SK-N-SH (cell line): ENCODE measurements around the gene CDK18. TPM values are rescaled to one million over a fixed set of nuclear protein-coding genes. Genes with fewer than 3 reads are reported as not detected.

ENCODE experiments used
- CTCF ChIA-PET: fragments of 300-600, 350-600 bp; formaldehyde crosslinking; extraction: SDS; loops from one replicate; lab custom pipeline; 2021; lab: Yijun Ruan, JAX
- POLR2A ChIA-PET: fragments of 350-600 bp; sonication (Branson Sonifier 250); formaldehyde crosslinking; extraction: SDS; loops from one replicate; lab custom pipeline; 2020; ENCODE audit warnings: antibody characterized with exemption, inconsistent platforms; lab: Yijun Ruan, JAX
- DNase-seq: peaks from one replicate; pipeline ENCODE4 v3.0.0; 2012
- H2AFZ ChIP-seq: fragments of 200-600 bp; sonication (generic); 2 replicates; pipeline ENCODE4 v1.8.1; 2016; ENCODE audit warnings: antibody characterized with exemption, mild to moderate bottlenecking, low read depth
- H3F3A ChIP-seq: fragments of 200-600 bp; sonication (generic); replicated peaks from 2 replicates; pipeline ENCODE3; 2016; ENCODE audit warnings: antibody characterized with exemption, mild to moderate bottlenecking; ENCODE audit not compliant: insufficient read depth
- H3K27ac ChIP-seq, 2 experiments: fragments of 200-500 bp in 1 of 2; fragments of 200-600 bp in 1 of 2; sonication (Bioruptor generic) in 1 of 2; sonication (generic), shearing (Covaris generic) in 1 of 2; 2 replicates each; pipeline versions ENCODE4 v1.5.1 to v1.6.1; 2014 to 2016; ENCODE audit warnings: low read depth in 2 of 2, inconsistent platforms in 1 of 2, low read length in 1 of 2, mild to moderate bottlenecking in 1 of 2, mixed read lengths in 1 of 2
- H3K27me3 ChIP-seq: fragments of 200-600 bp; sonication (generic), shearing (Covaris generic); 2 replicates; pipeline ENCODE4 v1.6.1; 2016; ENCODE audit warnings: mixed run types; ENCODE audit not compliant: insufficient read depth
- H3K36me3 ChIP-seq, 2 experiments: fragments of 200-500 bp in 1 of 2; fragments of 200-600 bp in 1 of 2; sonication (Bioruptor generic) in 1 of 2; sonication (generic) in 1 of 2; replicated peaks in 1 of 2; 2 replicates each; pipeline versions ENCODE3 to v1.5.1; 2014 to 2016; ENCODE audit warnings: low read length in 1 of 2, mild to moderate bottlenecking in 1 of 2; ENCODE audit not compliant: insufficient read depth in 2 of 2, control insufficient read depth in 1 of 2
- H3K4me1 ChIP-seq, 2 experiments: fragments of 200-500 bp in 1 of 2; fragments of 200-600 bp in 1 of 2; sonication (Bioruptor generic) in 1 of 2; sonication (generic), shearing (Covaris generic) in 1 of 2; 2 replicates each; pipeline versions ENCODE4 v1.5.1 to v1.6.1; 2014 to 2016; ENCODE audit warnings: low read depth in 1 of 2, low read length in 1 of 2, mixed run types in 1 of 2; ENCODE audit not compliant: insufficient read depth in 2 of 2, control insufficient read depth in 1 of 2
- H3K4me2 ChIP-seq: fragments of 200-600 bp; sonication (generic), shearing (Covaris generic); 2 replicates; pipeline ENCODE4 v1.6.1; 2017; ENCODE audit warnings: mixed run types
- H3K4me3 ChIP-seq, 2 experiments: fragments of 200-500 bp in 1 of 2; fragments of 200-600 bp in 1 of 2; sonication (Bioruptor generic) in 1 of 2; sonication (generic), shearing (Covaris generic) in 1 of 2; 2 replicates each; pipeline versions ENCODE4 v1.5.1 to v1.8.1; 2014 to 2016; ENCODE audit warnings: low read depth in 2 of 2, inconsistent platforms in 1 of 2, low read length in 1 of 2, mild to moderate bottlenecking in 1 of 2, mixed read lengths in 1 of 2, moderate library complexity in 1 of 2
- H3K79me2 ChIP-seq: fragments of 200-600 bp; sonication (generic); 2 replicates; pipeline ENCODE4 v1.8.1; 2017; ENCODE audit warnings: mild to moderate bottlenecking; ENCODE audit not compliant: insufficient read depth
- H3K9ac ChIP-seq: fragments of 200-600 bp; sonication (generic); 2 replicates; pipeline ENCODE4 v1.6.1; 2017; ENCODE audit warnings: mixed run types
- H3K9me2 ChIP-seq: fragments of 200-600 bp; sonication (generic); 2 replicates; pipeline ENCODE4 v1.6.1; 2017; ENCODE audit warnings: mixed run types
- H3K9me3 ChIP-seq: fragments of 200-600 bp; sonication (generic); 2 replicates; pipeline ENCODE4 v1.6.1; 2017; ENCODE audit warnings: mixed run types, mild to moderate bottlenecking, moderate library complexity
- H4K20me1 ChIP-seq: fragments of 200-600 bp; sonication (generic); 2 replicates; pipeline ENCODE4 v1.6.1; 2017; ENCODE audit warnings: mild to moderate bottlenecking, mixed run types; ENCODE audit not compliant: insufficient read depth
- CHD2 ChIP-seq: fragments of 150-350 bp; IDR thresholded peaks from 2 replicates; pipeline ENCODE4 v1.6.1; 2018; ENCODE audit warnings: low read length; ENCODE audit not compliant: partially characterized antibody
- EZH2phosphoT487 ChIP-seq: fragments of 200-600 bp; sonication (generic); IDR thresholded peaks from 2 replicates; pipeline ENCODE4 v1.6.1; 2017; ENCODE audit warnings: low read depth, mixed run types, mild to moderate bottlenecking, antibody characterized with exemption, moderate library complexity, borderline replicate concordance
- FOSL2 ChIP-seq: IDR thresholded peaks from 2 replicates; pipeline ENCODE4 v1.4.0; 2012; ENCODE audit warnings: low read depth, mild to moderate bottlenecking, moderate library complexity, borderline replicate concordance
- FOXJ3 ChIP-seq: sonication (generic); formaldehyde crosslinking; IDR thresholded peaks from 2 replicates; pipeline ENCODE4 v1.5.1; 2020; ENCODE audit warnings: mild to moderate bottlenecking, missing genetic modification reagents
- FOXM1 ChIP-seq: IDR thresholded peaks from 2 replicates; pipeline ENCODE4 v1.4.0; 2012; ENCODE audit warnings: low read depth, mild to moderate bottlenecking
- GABPA ChIP-seq: IDR thresholded peaks from 2 replicates; pipeline ENCODE4 v1.4.0; 2012; ENCODE audit warnings: low read depth, mild to moderate bottlenecking
- NFIC ChIP-seq: IDR thresholded peaks from 2 replicates; pipeline ENCODE4 v1.4.0; 2012; ENCODE audit warnings: borderline replicate concordance
- RXRA ChIP-seq: IDR thresholded peaks from 2 replicates; pipeline ENCODE4 v1.4.0; 2012; ENCODE audit warnings: low read depth, mild to moderate bottlenecking, borderline replicate concordance
- SMC3 ChIP-seq: IDR thresholded peaks from 2 replicates; pipeline ENCODE4 v1.6.1; 2012; ENCODE audit warnings: low read depth, low read length, improper control_type of control experiment
- TAF1 ChIP-seq: IDR thresholded peaks from 2 replicates; pipeline ENCODE4 v1.6.1; 2012; ENCODE audit warnings: low read depth, mild to moderate bottlenecking, low read length, moderate library complexity, borderline replicate concordance
- TEAD4 ChIP-seq: IDR thresholded peaks from 2 replicates; pipeline ENCODE4 v1.4.0; 2012; ENCODE audit warnings: mild to moderate bottlenecking, borderline replicate concordance; ENCODE audit not compliant: insufficient read depth
- YY1 ChIP-seq: IDR thresholded peaks from 2 replicates; pipeline ENCODE4 v1.4.0; 2012; ENCODE audit warnings: low read depth, mild to moderate bottlenecking
- WGBS: methylation state at CpG from one replicate; pipeline ENCODE4 v1.1.6; 2017; ENCODE audit warnings: low lambda C conversion rate; 5-methylcytosine and 5-hydroxymethylcytosine counted together
- polyA plus RNA-seq, 3 experiments: library from polyadenylated mRNA; depleted of rRNA; stranded (reverse); fragments of >200 nt; gene quantifications; 2 replicates each; pipeline ENCODE4 v1.2.3, GENCODE V29; 2012
- TF ChIP-seq, protein P1 (sequence below): IDR thresholded peaks from 2 replicates; pipeline ENCODE4 v1.4.0; 2012; ENCODE audit warnings: low read depth, borderline replicate concordance
- TF ChIP-seq, protein P2 (sequence below): IDR thresholded peaks from 2 replicates; pipeline ENCODE4; 2012
- TF ChIP-seq, protein P3 (sequence below): IDR thresholded peaks from 2 replicates; pipeline ENCODE4 v1.4.0; 2012; ENCODE audit warnings: low read depth, borderline replicate concordance

CDK18 gene
- polyA plus RNA-seq, 1 of the 3 experiments (the other 2 are of a cell fraction) = 2.5 TPM

DNA sequence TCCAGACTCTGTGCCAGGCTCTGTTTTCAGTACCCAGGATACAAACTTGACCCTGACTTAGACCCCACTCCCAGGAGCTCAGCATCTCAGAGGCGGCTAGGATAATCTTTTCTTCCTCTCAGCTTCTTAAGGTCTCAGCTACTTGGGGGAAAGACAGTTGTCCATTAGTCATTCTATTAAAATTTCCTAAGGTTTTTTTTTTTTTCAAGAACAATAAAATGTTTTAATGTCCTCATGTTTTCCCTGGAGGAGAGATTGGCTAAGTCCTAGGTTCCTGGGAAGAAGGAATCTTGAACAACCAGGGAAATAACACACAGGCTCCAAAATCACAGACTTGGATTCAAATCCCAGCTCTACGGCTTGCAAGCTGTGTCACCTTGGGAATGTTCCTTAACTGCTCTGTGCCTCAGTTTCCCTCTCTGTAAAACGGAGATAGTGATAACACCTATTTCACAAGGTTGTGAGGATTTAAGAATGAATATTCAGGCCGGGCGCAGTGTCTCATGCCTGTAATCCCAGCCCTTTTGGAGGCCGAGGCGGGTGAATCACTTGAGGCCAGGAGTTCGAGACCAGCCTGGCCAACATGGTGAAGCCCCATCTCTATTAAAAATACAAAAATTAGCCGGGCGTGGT, 33.0 kb downstream of the CDK18 start:
- Histone ChIP-seq H3K79me2 (no peaks in the 10 kb centered on the region), H3K4me3 (no peak overlapping the region), H3K9ac (no peak overlapping the region), H2AFZ (no peak overlapping the region), H4K20me1 (no peaks in the 10 kb centered on the region), H3K27me3 (no peaks in the 10 kb centered on the region), H3K27ac (no peak overlapping the region), H3K4me2 (no peak overlapping the region), H3K36me3 (no peaks in the 10 kb centered on the region), H3F3A (peaks cover 3% of the 10 kb centered on the region), H3K4me1 (peaks cover 0 to 12% of the 10 kb centered on the region in 2 experiments; a peak in 1 of 4 replicates), H3K9me3 (no peaks in the 10 kb centered on the region), H3K9me2 (no peaks in the 10 kb centered on the region)
- TF ChIP-seq EZH2phosphoT487 (no peak), FOXM1 (no peak), FOXJ3 (CRISPR knock-in tag) (no peak), GABPA (no peak), NFIC (no peak), YY1 (no peak), TEAD4 (no peak), CHD2 (no peak)
- TF ChIP-seq, protein P1, sequence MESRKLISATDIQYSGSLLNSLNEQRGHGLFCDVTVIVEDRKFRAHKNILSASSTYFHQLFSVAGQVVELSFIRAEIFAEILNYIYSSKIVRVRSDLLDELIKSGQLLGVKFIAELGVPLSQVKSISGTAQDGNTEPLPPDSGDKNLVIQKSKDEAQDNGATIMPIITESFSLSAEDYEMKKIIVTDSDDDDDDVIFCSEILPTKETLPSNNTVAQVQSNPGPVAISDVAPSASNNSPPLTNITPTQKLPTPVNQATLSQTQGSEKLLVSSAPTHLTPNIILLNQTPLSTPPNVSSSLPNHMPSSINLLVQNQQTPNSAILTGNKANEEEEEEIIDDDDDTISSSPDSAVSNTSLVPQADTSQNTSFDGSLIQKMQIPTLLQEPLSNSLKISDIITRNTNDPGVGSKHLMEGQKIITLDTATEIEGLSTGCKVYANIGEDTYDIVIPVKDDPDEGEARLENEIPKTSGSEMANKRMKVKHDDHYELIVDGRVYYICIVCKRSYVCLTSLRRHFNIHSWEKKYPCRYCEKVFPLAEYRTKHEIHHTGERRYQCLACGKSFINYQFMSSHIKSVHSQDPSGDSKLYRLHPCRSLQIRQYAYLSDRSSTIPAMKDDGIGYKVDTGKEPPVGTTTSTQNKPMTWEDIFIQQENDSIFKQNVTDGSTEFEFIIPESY = no peak
- TF ChIP-seq, protein P2, sequence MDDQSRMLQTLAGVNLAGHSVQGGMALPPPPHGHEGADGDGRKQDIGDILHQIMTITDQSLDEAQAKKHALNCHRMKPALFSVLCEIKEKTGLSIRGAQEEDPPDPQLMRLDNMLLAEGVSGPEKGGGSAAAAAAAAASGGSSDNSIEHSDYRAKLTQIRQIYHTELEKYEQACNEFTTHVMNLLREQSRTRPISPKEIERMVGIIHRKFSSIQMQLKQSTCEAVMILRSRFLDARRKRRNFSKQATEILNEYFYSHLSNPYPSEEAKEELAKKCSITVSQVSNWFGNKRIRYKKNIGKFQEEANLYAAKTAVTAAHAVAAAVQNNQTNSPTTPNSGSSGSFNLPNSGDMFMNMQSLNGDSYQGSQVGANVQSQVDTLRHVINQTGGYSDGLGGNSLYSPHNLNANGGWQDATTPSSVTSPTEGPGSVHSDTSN = no peak
- TF ChIP-seq, protein P3, sequence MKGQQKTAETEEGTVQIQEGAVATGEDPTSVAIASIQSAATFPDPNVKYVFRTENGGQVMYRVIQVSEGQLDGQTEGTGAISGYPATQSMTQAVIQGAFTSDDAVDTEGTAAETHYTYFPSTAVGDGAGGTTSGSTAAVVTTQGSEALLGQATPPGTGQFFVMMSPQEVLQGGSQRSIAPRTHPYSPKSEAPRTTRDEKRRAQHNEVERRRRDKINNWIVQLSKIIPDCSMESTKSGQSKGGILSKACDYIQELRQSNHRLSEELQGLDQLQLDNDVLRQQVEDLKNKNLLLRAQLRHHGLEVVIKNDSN = no peak
- WGBS = 80% methylated on average over 10 of the region's 10 CpGs
- no peak for DNase-seq
- ChIA-PET CTCF (interaction anchor here (0.6 to 24.3 kb wide), 11 partner anchors 8 to 174 kb away, joined by 3 to 1333 read pairs (median 4); partner anchors contain the start of genes CDK18 and ELK4), POLR2A (no interaction called here)

DNA sequence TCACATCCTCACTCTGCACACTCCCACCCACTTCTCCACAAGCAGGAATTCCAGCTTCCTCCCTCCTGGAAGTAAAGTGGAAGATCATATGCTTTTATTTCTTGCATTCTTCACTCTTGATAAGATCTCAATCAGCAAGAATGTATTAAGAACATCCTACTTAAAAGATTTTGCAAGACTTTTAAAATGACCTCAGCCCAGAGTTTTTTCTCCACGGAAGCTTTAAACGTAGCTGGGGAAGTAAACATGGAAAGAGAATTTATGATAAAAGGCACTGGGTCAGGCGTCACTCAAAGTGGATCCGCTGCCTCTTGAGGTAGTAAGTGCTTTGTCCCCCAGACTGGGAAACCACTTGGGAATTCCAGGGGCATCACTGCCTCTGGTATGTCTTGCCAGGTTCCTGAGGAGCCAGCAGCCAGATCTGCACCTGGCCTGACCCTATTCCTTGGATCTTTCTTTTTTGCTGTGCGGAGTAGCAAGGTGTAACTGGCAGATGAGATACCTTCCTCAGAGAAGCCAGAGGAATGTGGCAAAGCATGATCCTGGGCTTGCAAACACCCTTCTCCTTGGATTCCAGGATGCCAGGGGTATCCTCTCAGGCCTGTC, 33.9 kb downstream of the CDK18 start:
- POLR2A ChIA-PET = no interaction called here
- Histone ChIP-seq H3F3A (peaks cover 3% of the 10 kb centered on the region), H3K79me2 (no peaks in the 10 kb centered on the region), H4K20me1 (no peaks in the 10 kb centered on the region), H3K27me3 (no peaks in the 10 kb centered on the region), H3K4me1 (peaks cover 0 to 13% of the 10 kb centered on the region in 2 experiments; a peak in 1 of 4 replicates), H3K4me3 (no peak overlapping the region), H3K9ac (no peak overlapping the region), H3K27ac (no peak overlapping the region), H3K4me2 (no peak overlapping the region), H3K9me3 (no peaks in the 10 kb centered on the region), H3K9me2 (no peaks in the 10 kb centered on the region), H3K36me3 (no peaks in the 10 kb centered on the region), H2AFZ (no peak overlapping the region)
- DNase-seq = no peak
- TF ChIP-seq RXRA = no peak
- TF ChIP-seq TAF1 = no peak
- no peak for TF ChIP-seq SMC3
- TF ChIP-seq, protein P2 = peak; percentile 24; the same call in 1 of the 2 replicates
- TF ChIP-seq FOSL2 = no peak
- CTCF ChIA-PET = interaction anchor here (0.6 to 24.3 kb wide), 9 partner anchors 9 to 120 kb away, joined by 3 to 1333 read pairs (median 8); partner anchors contain the start of genes CDK18 and ELK4
- WGBS = 37% methylated on average over 4 of the region's 5 CpGs
